CD4-positive, alpha-beta T cell treated with Interleukin-17A for 4 hours (primary cell): ENCODE measurements around the gene PCDHB3.
"Not testable (repeated sequence)": the region's sequence is repeated elsewhere in the genome, so short reads cannot be mapped to it uniquely, and the experiment has no call there.

Experiments used
- DNase-seq: peaks from one replicate; pipeline ENCODE4 v3.0.0-alpha.2; 2020; ENCODE audit warnings: mixed read lengths

The PCDHB3 gene

GRCh38 chr5:141100243-141100805 is at the start of gene PCDHB3:
Gene PCDHB3 (plus strand): TSS chr5:141100473. CDS start chr5:141100650, 177 bp downstream.
- peak; percentile 3 for DNase-seq

- no peak for DNase-seq
Measured at GRCh38 chr5:141050622-141051520, 49.4 kb upstream of the PCDHB3 start, which contains the start of gene PCDHB1. Gene PCDHB1 (plus strand): TSS chr5:141051374. CDS start chr5:141051471, 97 bp downstream.

- no peak for DNase-seq
Measured at GRCh38 chr5:141051521-141051866, 48.8 kb upstream of the PCDHB3 start.

DNA sequence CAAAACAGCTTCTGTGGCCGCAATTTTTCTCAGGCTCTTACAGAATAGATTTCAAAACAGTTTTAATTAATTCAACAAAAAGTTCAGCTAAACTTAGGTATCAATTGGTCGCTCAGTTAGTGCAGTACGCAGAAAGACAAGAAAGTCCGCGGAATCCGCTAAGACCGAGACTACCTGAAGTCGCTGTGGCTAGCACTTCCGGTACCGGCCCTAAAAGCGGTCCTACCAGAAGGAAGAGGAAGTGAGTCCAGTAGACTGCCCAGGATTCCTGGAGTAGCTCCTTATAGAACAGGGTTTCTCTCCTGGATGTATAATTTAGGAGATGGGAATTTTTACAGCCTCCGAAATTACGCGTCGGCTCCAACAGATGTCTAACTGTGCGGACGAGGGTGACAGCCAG is 22.4 kb upstream of the PCDHB3 start:
- DNase-seq: no peak

- no peak for DNase-seq
Measured at GRCh38 chr5:141082228-141082627, 18.0 kb upstream of the PCDHB3 start.

DNA sequence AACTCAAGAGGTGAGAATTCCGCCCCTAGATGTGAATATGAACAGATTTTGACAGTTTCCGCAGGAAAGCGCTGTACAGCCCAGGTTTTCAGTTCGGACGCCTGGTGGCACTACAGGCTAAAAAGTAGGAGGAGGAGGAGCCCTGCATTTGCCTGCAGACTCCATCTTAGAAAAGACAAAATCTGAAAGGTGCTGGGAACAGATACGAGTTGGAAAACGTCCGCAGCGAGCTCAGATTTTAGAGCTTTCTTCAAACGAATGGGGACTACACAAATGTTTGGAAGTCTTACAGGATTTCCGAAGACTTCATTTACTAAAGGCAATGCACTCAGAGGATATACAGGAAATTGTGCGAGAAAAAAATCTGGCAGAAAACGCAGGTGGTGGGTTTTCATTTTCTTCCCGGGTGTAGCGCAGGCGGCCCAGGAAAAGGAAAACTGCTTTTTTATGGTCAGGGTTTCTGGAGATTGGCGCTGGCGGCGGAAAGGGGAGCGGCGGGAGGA is 15.7 kb upstream of the PCDHB3 start:
- DNase-seq: peak; percentile 47

DNA sequence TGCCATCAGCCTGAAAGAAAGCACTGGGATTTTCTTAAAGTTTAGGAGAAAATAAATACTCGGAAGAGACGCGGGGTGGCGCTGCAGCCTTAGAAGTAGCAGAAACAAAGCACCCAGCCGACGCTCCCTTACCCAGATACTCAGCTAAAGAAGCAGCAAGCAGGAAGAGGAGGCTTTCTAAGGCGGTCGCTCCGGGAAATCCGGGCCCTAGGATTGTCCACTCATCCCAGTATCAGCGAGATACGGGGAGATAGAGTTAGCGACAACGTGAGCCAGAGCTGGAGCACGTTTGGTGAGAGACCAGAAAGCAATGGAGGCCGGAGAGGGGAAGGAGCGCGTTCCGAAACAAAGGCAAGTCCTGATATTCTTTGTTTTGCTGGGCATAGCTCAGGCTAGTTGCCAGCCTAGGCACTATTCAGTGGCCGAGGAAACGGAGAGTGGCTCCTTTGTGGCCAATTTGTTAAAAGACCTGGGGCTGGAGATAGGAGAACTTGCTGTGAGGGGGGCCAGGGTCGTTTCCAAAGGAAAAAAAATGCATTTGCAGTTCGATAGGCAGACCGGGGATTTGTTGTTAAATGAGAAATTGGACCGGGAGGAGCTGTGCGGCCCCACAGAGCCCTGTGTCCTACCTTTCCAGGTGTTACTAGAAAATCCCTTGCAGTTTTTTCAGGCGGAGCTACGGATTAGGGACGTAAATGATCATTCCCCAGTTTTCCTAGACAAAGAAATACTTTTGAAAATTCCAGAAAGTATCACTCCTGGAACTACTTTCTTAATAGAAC is 5.6 kb upstream of the PCDHB3 start, which contains the start of gene PCDHB2:
TSS of gene PCDHB2 (plus strand) at position 135 of the 782 bp plus-strand sequence. CDS start at position 311, 176 bp downstream.
- peak; percentile 4 for DNase-seq

DNA sequence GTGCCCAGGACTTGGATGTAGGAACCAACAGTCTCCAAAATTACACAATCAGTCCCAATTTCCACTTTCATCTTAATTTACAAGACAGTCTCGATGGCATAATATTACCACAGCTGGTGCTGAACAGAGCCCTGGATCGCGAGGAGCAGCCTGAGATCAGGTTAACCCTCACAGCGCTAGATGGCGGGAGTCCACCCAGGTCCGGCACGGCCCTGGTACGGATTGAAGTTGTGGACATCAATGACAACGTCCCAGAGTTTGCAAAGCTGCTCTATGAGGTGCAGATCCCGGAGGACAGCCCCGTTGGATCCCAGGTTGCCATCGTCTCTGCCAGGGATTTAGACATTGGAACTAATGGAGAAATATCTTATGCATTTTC is 5.0 kb upstream of the PCDHB3 start:
- DNase-seq: no peak

DNA sequence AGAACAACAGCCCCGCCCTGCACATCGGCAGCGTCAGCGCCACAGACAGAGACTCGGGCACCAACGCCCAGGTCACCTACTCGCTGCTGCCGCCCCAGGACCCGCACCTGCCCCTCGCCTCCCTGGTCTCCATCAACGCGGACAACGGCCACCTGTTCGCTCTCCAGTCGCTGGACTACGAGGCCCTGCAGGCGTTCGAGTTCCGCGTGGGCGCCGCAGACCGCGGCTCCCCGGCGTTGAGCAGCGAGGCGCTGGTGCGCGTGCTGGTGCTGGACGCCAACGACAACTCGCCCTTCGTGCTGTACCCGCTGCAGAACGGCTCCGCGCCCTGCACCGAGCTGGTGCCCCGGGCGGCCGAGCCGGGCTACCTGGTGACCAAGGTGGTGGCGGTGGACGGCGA is 4.1 kb upstream of the PCDHB3 start:
- DNase-seq: not testable (repeated sequence)

GRCh38 chr5:141096586-141096985 is 3.7 kb upstream of the PCDHB3 start:
- not testable (repeated sequence) for DNase-seq

GRCh38 chr5:141101059-141101458 is 786 bp downstream of the PCDHB3 start:
- DNase-seq: no peak

- not testable (repeated sequence) for DNase-seq
Measured at GRCh38 chr5:141102070-141102469, 1.8 kb downstream of the PCDHB3 start.

DNA sequence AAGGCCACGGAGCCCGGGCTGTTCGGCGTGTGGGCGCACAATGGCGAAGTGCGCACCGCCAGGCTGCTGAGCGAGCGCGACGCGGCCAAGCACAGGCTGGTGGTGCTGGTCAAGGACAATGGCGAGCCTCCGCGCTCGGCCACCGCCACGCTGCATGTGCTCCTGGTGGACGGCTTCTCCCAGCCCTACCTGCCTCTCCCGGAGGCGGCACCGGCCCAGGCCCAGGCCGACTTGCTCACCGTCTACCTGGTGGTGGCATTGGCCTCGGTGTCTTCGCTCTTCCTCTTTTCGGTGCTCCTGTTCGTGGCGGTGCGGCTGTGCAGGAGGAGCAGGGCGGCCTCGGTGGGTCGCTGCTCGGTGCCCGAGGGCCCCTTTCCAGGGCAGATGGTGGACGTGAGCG is 2.2 kb downstream of the PCDHB3 start:
- DNase-seq: not testable (repeated sequence)

- DNase-seq: no peak
Measured at GRCh38 chr5:141105350-141105749, 5.1 kb downstream of the PCDHB3 start.

- no peak for DNase-seq
Measured at GRCh38 chr5:141119250-141119649, 19.0 kb downstream of the PCDHB3 start.

GRCh38 chr5:141121563-141121962 is 21.3 kb downstream of the PCDHB3 start, which contains the start of gene PCDHB4:
Gene PCDHB4 (plus strand): TSS chr5:141121818. CDS start chr5:141121999, 181 bp downstream.
- DNase-seq: peak; percentile 9

- DNase-seq: no peak
Measured at GRCh38 chr5:141121985-141122384, 21.7 kb downstream of the PCDHB3 start.

DNA sequence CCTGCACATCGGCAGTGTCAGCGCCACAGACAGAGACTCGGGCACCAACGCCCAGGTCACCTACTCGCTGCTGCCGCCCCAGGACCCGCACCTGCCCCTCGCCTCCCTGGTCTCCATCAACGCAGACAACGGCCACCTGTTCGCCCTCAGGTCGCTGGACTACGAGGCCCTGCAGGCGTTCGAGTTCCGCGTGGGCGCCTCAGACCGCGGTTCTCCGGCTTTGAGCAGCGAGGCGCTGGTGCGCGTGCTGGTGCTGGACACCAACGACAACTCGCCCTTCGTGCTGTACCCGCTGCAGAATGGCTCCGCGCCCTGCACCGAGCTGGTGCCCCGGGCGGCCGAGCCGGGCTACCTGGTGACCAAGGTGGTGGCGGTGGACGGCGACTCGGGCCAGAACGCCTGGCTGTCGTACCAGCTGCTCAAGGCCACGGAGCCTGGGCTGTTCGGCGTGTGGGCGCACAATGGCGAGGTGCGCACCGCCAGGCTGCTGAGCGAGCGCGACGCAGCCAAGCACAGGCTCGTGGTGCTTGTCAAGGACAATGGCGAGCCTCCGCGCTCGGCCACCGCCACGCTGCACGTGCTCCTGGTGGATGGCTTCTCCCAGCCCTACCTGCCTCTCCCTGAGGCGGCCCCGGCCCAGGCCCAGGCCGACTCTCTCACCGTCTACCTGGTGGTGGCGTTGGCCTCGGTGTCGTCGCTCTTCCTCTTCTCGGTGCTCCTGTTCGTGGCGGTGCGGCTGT is 23.3 kb downstream of the PCDHB3 start:
- DNase-seq: not testable (repeated sequence)

DNA sequence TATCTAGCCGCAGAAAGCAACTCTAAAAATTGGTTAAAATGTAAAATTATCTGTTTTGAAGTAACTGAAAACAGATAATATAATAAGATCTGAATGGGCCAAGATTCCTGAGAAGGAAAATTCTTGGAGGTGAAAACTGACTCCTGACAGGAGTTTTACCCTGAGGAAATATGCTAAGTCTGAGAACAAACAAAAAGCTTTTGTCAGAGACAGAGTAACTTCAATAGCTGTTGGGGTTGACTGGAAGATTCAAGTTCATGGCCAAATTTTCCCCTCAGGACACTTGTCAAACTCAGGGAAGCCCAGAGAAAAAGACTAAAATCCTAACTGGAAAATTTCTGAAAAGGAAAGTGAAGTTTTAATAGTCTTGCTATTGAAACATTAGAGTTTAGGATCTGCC is 27.0 kb downstream of the PCDHB3 start:
- no peak for DNase-seq

DNA sequence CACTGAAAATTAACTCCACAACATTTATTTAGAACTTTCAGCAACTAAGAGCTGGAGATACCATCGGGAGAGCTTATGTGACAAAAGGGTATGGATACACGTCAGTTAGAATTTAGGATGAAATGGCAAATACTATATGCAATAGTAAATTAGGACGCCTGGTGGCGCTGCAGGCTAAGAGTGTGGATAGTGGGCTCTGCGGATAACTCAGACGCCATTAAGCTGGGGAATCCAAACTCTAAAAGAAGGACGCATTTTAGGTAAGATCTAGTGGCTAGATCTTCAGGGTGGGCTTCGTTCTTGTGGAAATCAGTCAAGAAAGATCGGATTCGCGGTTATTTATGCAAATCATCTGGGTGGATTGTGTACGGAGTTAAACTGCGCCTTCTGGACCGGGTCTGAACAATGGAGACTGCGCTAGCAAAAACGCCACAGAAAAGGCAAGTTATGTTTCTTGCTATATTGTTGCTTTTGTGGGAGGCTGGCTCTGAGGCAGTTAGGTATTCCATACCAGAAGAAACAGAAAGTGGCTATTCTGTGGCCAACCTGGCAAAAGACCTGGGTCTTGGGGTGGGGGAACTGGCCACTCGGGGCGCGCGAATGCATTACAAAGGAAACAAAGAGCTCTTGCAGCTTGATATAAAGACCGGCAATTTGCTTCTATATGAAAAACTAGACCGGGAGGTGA is 34.9 kb downstream of the PCDHB3 start, which contains the start of gene PCDHB5:
TSS of gene PCDHB5 (plus strand) at position 177 of the 688 bp plus-strand sequence. CDS start at position 406, 229 bp downstream.
- no peak for DNase-seq

GRCh38 chr5:141135718-141136266 is 35.5 kb downstream of the PCDHB3 start:
- no peak for DNase-seq
